Measurements from ENCODE around the gene STARD8.
"Not testable (repeated sequence)": the region's sequence is repeated elsewhere in the genome, so short reads cannot be mapped to it uniquely, and the experiment has no call there.

The STARD8 gene, protein sequence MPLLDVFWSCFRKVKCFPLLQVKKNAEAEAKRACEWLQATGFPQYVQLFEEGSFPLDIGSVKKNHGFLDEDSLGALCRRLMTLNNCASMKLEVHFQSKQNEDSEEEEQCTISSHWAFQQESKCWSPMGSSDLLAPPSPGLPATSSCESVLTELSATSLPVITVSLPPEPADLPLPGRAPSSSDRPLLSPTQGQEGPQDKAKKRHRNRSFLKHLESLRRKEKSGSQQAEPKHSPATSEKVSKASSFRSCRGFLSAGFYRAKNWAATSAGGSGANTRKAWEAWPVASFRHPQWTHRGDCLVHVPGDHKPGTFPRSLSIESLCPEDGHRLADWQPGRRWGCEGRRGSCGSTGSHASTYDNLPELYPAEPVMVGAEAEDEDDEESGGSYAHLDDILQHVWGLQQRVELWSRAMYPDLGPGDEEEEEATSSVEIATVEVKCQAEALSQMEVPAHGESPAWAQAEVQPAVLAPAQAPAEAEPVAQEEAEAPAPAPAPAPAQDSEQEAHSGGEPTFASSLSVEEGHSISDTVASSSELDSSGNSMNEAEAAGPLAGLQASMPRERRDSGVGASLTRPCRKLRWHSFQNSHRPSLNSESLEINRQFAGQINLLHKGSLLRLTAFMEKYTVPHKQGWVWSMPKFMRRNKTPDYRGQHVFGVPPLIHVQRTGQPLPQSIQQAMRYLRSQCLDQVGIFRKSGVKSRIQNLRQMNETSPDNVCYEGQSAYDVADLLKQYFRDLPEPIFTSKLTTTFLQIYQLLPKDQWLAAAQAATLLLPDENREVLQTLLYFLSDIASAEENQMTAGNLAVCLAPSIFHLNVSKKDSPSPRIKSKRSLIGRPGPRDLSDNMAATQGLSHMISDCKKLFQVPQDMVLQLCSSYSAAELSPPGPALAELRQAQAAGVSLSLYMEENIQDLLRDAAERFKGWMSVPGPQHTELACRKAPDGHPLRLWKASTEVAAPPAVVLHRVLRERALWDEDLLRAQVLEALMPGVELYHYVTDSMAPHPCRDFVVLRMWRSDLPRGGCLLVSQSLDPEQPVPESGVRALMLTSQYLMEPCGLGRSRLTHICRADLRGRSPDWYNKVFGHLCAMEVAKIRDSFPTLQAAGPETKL

DNA sequence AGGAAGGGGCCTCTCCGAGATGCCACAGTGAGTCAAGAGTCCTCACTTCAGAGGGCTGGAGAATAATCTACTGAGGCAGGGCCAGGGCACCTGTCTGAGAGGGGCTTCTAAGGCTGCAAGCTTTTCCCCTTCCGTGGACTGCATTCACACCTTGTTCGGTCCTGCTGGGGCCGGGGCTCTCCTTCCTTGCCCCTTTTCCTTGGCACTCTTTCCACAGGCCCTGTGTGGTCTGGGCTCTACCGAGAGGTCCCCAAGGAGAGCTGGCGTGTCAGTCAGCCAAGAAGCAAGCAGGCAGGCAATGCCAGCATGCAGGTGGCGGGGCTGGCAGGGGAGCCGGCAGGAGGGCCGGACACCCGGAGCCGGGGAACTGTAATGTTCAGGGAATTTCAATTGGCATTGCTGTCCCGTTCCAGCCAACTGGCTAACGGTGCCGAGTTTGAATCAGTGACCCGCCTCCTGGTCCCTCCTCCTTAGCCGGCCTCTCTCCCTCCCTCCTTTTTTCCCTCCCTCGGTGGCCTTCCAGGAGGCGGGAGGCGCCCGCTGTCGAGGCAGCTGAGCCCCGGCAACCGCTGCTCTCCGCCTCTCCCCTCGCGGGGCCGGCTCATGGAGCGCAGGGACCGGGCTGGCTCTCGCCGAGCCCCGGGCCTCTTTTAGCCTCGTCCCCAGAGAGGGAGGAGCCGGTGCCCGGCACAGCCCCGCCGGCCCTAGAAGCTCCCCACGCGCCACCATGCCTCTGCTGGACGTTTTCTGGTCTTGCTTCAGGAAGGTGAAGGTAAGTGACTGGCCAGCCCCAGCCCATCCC lies at the start of gene STARD8:
STARD8 (plus strand) TSS at position 511 of the 802 bp plus-strand sequence; CDS start at position 728, 217 bp downstream.
- peak; percentile 51 for DNase-seq (ENCODE audit: low read depth)
- peak within 1 kb of the TSS; percentile 38 for H3K4me3 ChIP-seq (replicated peaks; ENCODE audit: low read depth, low read length)
- TF ChIP-seq, protein P1, sequence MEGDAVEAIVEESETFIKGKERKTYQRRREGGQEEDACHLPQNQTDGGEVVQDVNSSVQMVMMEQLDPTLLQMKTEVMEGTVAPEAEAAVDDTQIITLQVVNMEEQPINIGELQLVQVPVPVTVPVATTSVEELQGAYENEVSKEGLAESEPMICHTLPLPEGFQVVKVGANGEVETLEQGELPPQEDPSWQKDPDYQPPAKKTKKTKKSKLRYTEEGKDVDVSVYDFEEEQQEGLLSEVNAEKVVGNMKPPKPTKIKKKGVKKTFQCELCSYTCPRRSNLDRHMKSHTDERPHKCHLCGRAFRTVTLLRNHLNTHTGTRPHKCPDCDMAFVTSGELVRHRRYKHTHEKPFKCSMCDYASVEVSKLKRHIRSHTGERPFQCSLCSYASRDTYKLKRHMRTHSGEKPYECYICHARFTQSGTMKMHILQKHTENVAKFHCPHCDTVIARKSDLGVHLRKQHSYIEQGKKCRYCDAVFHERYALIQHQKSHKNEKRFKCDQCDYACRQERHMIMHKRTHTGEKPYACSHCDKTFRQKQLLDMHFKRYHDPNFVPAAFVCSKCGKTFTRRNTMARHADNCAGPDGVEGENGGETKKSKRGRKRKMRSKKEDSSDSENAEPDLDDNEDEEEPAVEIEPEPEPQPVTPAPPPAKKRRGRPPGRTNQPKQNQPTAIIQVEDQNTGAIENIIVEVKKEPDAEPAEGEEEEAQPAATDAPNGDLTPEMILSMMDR (IDR thresholded peaks at IDR 0.05; ENCODE audit: low read length, missing control alignments) = peak; percentile 8

DNA sequence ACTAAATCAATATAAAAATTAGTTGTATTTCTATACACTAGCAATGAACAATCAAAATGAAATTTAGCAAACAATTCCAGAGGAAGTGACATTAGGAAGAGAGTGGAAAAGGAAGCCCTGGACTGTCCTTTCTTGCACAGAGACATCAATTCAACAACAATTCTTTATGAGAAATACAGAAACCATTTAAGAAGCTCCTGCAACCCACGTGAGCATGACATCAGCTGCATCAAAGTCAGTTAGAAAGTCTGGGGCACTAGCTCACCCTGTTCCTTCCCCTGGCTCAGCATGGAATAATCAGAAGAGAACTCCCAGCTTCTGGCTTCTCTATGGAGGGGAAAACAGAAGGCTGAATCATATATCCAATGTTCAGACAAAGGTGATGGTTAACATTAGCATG lies 48.6 kb upstream of the STARD8 start:
- DNase-seq (ENCODE audit: low read depth) = no peak
- no peak overlapping the region for H3K4me3 ChIP-seq (replicated peaks; ENCODE audit: low read depth, low read length)
- TF ChIP-seq, protein P1 (IDR thresholded peaks at IDR 0.05; ENCODE audit: low read length, missing control alignments) = no peak

DNA sequence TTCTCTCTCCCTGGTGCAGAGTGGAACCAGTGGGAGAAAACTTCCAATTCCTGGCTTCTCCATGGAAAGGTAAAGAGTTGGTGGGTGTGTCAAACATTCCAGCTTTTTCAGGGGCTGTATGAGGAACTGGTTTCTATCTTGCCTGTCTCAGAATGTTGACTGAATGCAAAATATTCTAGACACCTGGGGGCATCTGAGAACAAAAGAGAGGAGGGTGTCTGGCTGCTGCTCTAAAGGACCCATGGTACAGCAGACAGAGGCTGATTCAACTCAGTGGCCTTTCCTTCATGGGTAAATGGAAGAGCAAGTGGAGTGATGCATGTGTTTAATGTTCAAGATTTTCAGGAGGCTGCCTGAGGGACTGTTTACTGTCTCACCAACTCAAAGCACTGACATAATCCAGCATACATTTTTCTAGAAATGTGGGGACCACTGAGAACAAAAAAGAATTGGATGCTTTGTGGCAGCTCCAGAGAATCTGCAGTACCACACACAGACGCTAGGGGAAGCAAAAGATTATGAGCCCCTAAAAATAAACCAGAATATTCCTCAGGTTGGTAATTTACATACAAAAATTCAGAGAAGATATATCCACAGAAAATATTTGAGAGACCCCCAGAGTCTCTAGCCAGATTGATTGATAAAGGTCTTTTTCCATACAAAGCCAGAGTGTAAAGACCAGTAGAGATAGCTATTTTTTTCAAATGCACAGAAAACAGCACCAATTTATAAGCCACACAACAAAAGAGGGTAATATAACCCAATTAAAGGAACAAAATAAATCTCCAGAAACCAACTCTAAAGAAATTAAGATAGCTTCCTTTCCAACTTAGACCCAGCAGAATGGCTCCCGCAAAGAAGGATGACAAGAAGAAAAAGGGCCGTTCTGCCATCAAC lies 48.0 kb upstream of the STARD8 start:
- H3K4me3 ChIP-seq (replicated peaks; ENCODE audit: low read depth, low read length) = no peak overlapping the region
- peak; percentile 17 for DNase-seq (ENCODE audit: low read depth)
- TF ChIP-seq, protein P1 (IDR thresholded peaks at IDR 0.05; ENCODE audit: low read length, missing control alignments) = peak; percentile 68

DNA sequence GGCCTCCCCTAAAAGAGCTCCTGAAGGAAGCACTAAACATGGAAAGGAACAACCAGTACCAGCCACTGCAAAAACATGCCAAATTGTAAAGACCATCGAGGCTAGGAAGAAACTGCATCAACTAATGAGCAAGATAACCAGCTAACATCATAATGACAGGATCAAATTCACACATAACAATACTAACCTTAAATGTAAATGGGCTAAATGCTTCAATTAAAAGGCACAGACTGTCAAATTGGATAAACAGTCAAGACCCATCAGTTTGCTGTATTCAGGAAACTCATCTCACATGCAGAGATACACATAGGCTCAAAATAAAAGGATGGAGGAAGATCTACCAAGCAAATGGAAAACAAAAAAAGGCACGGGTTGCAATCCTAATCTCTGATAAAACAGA lies 43.2 kb upstream of the STARD8 start:
- not testable (repeated sequence) for H3K4me3 ChIP-seq (replicated peaks; ENCODE audit: low read depth, low read length); DNase-seq (ENCODE audit: low read depth)

DNA sequence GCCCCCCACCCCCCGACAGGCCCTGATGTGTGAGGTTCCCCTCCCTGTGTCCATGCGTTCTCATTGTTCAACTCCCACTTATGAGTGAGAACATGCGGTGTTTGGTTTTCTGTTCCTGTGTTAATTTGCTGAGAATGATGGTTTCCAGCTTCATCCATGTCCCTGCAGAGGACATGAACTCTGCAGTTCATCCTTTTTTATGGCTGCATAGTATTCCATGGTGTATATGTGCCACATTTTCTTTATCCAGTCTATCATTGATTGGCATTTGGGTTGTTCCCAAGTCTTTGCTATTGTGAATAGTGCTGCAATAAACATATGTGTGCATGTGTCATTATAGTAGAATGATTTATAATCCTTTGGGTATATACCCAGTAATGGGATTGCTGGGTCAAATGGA lies 32.7 kb upstream of the STARD8 start:
- DNase-seq (ENCODE audit: low read depth); H3K4me3 ChIP-seq (replicated peaks; ENCODE audit: low read depth, low read length): not testable (repeated sequence)

DNA sequence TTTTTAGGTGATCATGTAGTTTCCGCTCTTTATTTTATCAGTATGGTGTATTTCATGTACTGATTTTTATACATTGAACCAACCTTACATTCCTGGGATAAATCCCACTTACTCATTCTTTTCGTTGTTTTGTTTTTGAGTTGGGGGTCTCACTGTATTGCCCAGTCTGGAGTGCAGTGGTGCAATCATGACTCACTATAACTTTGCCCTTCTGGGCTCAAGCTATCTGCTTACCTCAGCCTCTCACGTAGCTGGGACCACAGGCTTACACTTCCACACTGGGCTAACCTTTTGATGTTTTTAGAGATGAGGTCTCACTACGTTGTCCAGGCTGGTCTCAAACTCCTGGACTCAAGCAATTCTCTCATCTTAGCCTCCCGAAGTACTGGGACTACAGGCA lies 19.5 kb upstream of the STARD8 start:
- TF ChIP-seq, protein P1 (IDR thresholded peaks at IDR 0.05; ENCODE audit: low read length, missing control alignments) = no peak
- H3K4me3 ChIP-seq (replicated peaks; ENCODE audit: low read depth, low read length) = no peak overlapping the region
- no peak for DNase-seq (ENCODE audit: low read depth)

DNA sequence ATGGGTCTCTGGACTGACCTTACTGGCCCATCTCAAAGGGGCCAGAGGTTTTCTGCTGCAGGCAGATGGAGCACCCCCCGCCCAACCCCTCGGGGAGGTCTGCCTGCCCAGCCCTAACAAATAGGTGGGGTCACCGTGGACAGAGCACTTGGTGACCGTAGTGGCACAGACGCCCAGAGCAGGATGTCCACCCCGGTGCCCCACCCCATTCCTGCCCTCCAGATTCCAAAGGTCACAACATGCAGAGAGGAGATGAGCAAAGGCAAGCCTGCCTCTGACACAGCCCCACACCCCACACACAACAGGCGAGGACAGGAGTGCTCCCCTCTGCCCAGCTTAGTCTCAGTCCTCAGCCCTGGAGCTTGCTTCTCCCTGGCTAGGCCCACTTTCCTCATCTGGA lies 17.5 kb upstream of the STARD8 start:
- not testable (repeated sequence) for DNase-seq (ENCODE audit: low read depth); H3K4me3 ChIP-seq (replicated peaks; ENCODE audit: low read depth, low read length)

Measured in fibroblast of pulmonary artery (primary cell).